H1 (cell line): ENCODE results near the gene HPD. TPM values are rescaled to one million over a fixed set of nuclear protein-coding genes. Genes with fewer than 3 reads are reported as not detected.

Source experiments
- CBX8 ChIP-seq: fragments of 300-800, 300-1000 bp; sonication (generic); IDR thresholded peaks from 2 replicates; pipeline ENCODE4 v1.7.1; 2016; ENCODE audit warnings: low read depth, low read length, borderline replicate concordance
- CHD2 ChIP-seq: IDR thresholded peaks from 2 replicates; pipeline ENCODE4 v1.6.1; 2012; ENCODE audit warnings: low read length, improper control_type of control experiment
- CHD7 ChIP-seq: fragments of 300-600 bp; sonication (generic); IDR thresholded peaks from 2 replicates; pipeline ENCODE4 v1.7.1; 2012; ENCODE audit warnings: low read length, moderate library complexity, mild to moderate bottlenecking, inconsistent platforms; ENCODE audit not compliant: insufficient replicate concordance
- polyA plus RNA-seq, 7 experiments: library from polyadenylated mRNA; depleted of rRNA in 3 of 7; stranded (reverse) in 5 of 7; unstranded in 2 of 7; fragments of >200 nt in 5 of 7; fragments of 200-250 nt in 2 of 7; gene quantifications; 1 replicate in 5 of 7; 2 replicates in 1 of 7; 4 replicates in 1 of 7; pipeline versions ENCODE4 v1.2.1 to v1.2.3, GENCODE V29; 2011 to 2013; ENCODE audit warnings: missing spikeins in 2 of 7, mixed read lengths in 2 of 7
- total RNA-seq: library from RNA; stranded (reverse); fragmentation: NEBNext Ultra II Directional; extraction: Animal tissue kit (Norgen Biotek cat#: 25700); gene quantifications from 2 replicates; pipeline ENCODE4 v1.2.1, GENCODE V29; 2021

HPD gene
- total and polyA plus RNA-seq, 2 of the 8 experiments (the other 6 are each of a cell fraction or from before 2014, with no cell fraction given), result 0.48 to 0.56 TPM

- TF ChIP-seq CHD7 (no peak), CBX8 (no peak), CHD2 (no peak)
These were observed 65.8 kb downstream of the HPD start (continued) for GRCh38 chr12:121792607-121793439.
